Measurements from ENCODE around the gene SYCP3. TPM values are rescaled to one million over a fixed set of nuclear protein-coding genes. Genes with fewer than 3 reads are reported as not detected.

SYCP3 gene
- total RNA-seq, 1 donor from 2014 or later = not detected

DNA sequence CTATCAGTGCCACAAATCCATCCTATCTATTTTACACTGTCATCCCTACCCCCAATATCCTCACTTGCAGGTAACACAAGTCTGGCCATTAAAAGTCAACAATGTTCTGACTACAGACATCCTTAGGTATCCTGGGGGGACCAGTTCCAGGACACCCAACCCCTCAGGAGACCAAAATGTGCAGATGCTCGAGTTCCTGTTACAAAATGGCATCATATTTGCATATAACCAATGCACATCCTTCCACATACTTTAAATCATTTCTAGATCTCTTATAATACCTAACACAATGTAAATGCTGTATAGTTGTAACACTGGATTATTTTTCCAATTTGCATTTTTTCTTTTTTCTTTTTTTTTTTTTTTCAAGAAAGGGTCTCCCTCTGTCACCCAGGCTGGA lies 6.9 kb downstream of the SYCP3 start:
- no peak for DNase-seq (ENCODE audit: low read depth, low spot score)
- H3K4me1 Mint-ChIP-seq = no peaks in the 10 kb centered on the region
- H3K27me3 Mint-ChIP-seq (ENCODE audit: low read depth) = no peaks in the 10 kb centered on the region
- H3K27ac Mint-ChIP-seq (ENCODE audit: unreplicated experiment) = no peak overlapping the region
- no peaks in the 10 kb centered on the region for H3K9me3 Mint-ChIP-seq
- no peak overlapping the region for H3K4me3 Mint-ChIP-seq
- H3K36me3 Mint-ChIP-seq (ENCODE audit: low read depth) = peaks cover 11% of the 10 kb centered on the region
- TF ChIP-seq, protein P1, sequence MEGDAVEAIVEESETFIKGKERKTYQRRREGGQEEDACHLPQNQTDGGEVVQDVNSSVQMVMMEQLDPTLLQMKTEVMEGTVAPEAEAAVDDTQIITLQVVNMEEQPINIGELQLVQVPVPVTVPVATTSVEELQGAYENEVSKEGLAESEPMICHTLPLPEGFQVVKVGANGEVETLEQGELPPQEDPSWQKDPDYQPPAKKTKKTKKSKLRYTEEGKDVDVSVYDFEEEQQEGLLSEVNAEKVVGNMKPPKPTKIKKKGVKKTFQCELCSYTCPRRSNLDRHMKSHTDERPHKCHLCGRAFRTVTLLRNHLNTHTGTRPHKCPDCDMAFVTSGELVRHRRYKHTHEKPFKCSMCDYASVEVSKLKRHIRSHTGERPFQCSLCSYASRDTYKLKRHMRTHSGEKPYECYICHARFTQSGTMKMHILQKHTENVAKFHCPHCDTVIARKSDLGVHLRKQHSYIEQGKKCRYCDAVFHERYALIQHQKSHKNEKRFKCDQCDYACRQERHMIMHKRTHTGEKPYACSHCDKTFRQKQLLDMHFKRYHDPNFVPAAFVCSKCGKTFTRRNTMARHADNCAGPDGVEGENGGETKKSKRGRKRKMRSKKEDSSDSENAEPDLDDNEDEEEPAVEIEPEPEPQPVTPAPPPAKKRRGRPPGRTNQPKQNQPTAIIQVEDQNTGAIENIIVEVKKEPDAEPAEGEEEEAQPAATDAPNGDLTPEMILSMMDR (conservative IDR thresholded peaks at IDR 0.05) = no peak

- no peak overlapping the region for H3K4me3 Mint-ChIP-seq
- no peaks in the 10 kb centered on the region for H3K27me3 Mint-ChIP-seq (ENCODE audit: low read depth)
- DNase-seq (ENCODE audit: low read depth, low spot score) = no peak
- no peaks in the 10 kb centered on the region for H3K4me1 Mint-ChIP-seq
- H3K36me3 Mint-ChIP-seq (ENCODE audit: low read depth) = peaks cover 11% of the 10 kb centered on the region
- TF ChIP-seq, protein P1 (conservative IDR thresholded peaks at IDR 0.05) = no peak
- H3K27ac Mint-ChIP-seq (ENCODE audit: unreplicated experiment) = no peak overlapping the region
- H3K9me3 Mint-ChIP-seq = no peaks in the 10 kb centered on the region
Observed at GRCh38 chr12:101729842-101730241, 9.4 kb downstream of the SYCP3 start.

DNA sequence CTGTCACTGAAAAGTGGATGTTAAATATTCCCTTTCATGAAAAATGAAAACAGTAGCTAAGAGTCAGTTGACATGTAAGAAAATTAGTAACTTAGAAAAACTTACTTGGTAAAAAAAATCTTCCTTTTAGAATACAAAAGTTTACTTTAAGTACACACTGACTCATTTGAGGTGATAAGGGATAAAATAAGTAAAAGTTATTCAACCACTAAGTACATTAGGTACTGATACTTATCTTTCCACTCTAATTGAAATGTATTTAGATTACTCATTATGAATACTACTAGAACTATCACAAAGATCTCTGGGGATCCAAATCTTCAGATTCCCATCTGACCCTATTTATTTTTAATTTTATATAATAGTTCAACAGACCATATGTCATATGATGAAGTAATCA lies 12.2 kb downstream of the SYCP3 start:
- Mint-ChIP-seq H3K27ac (ENCODE audit: unreplicated experiment) (no peak overlapping the region), H3K27me3 (ENCODE audit: low read depth) (no peaks in the 10 kb centered on the region), H3K36me3 (ENCODE audit: low read depth) (peaks cover 8% of the 10 kb centered on the region), H3K9me3 (no peaks in the 10 kb centered on the region), H3K4me1 (no peaks in the 10 kb centered on the region), H3K4me3 (no peak overlapping the region)
- DNase-seq (ENCODE audit: low read depth, low spot score) = no peak
- TF ChIP-seq, protein P1 (conservative IDR thresholded peaks at IDR 0.05) = no peak

DNA sequence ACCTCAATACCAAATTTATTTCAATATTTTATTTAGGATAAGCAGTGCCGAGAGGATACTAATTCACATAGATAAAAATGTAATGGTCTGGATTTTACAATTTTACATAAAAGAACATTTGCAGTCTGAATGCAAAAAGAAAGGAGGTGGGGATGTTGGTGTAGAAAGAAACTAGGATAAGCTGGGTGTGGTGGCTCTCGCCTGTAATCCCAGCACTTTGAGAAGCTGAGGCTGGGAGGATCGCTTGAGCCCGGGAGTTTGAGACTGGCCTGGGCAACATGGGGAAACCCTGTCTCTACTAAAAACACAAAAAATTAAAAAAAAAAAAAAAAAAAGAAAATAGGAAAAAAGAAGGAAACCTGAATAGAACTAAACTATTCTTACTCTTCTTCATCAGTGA lies 16.9 kb downstream of the SYCP3 start:
- TF ChIP-seq, protein P1 (conservative IDR thresholded peaks at IDR 0.05) = no peak
- H3K36me3 Mint-ChIP-seq (ENCODE audit: low read depth) = no peaks in the 10 kb centered on the region
- DNase-seq (ENCODE audit: low read depth, low spot score) = no peak
- no peak overlapping the region for H3K27ac Mint-ChIP-seq (ENCODE audit: unreplicated experiment)
- no peaks in the 10 kb centered on the region for H3K4me1 Mint-ChIP-seq
- no peaks in the 10 kb centered on the region for H3K9me3 Mint-ChIP-seq
- H3K4me3 Mint-ChIP-seq = no peak overlapping the region
- H3K27me3 Mint-ChIP-seq (ENCODE audit: low read depth) = no peaks in the 10 kb centered on the region

DNA sequence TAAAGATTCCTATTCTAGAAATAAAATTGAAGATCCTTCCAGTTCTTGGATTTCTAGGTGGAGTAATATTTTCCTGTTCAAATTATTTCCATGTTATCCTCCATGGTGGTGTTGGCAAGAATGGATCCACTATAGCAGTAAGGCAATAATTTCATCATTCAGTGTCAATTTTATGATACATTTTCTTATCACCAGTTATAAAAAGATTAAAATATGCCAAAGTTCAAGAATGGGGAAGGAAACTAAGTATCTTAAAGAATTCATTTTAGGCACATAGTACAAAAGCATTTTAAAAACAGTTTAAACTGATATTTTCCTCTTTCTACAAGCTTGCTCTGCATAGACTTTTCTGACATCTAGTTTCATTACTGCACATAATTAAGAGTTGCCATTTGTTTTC lies 19.1 kb downstream of the SYCP3 start:
- no peak overlapping the region for H3K4me3 Mint-ChIP-seq
- no peak for DNase-seq (ENCODE audit: low read depth, low spot score)
- H3K9me3 Mint-ChIP-seq = no peaks in the 10 kb centered on the region
- H3K27ac Mint-ChIP-seq (ENCODE audit: unreplicated experiment) = no peak overlapping the region
- H3K27me3 Mint-ChIP-seq (ENCODE audit: low read depth) = no peaks in the 10 kb centered on the region
- H3K4me1 Mint-ChIP-seq = no peaks in the 10 kb centered on the region
- H3K36me3 Mint-ChIP-seq (ENCODE audit: low read depth) = no peaks in the 10 kb centered on the region
- TF ChIP-seq, protein P1 (conservative IDR thresholded peaks at IDR 0.05) = no peak

GRCh38 chr12:101719566-101719965 lies 19.7 kb downstream of the SYCP3 start:
- H3K4me1 Mint-ChIP-seq = no peaks in the 10 kb centered on the region
- H3K4me3 Mint-ChIP-seq = no peak overlapping the region
- no peaks in the 10 kb centered on the region for H3K36me3 Mint-ChIP-seq (ENCODE audit: low read depth)
- DNase-seq (ENCODE audit: low read depth, low spot score) = no peak
- no peak overlapping the region for H3K27ac Mint-ChIP-seq (ENCODE audit: unreplicated experiment)
- no peaks in the 10 kb centered on the region for H3K27me3 Mint-ChIP-seq (ENCODE audit: low read depth)
- no peaks in the 10 kb centered on the region for H3K9me3 Mint-ChIP-seq
- TF ChIP-seq, protein P1 (conservative IDR thresholded peaks at IDR 0.05) = no peak

Measured in neural crest cell (in vitro differentiated cells).